Posterior vena cava (tissue), 2 donors: ENCODE data around the gene PVALB. TPM values are rescaled to one million over a fixed set of nuclear protein-coding genes. Genes with fewer than 3 reads are reported as not detected.

ENCODE experiments used
- total RNA-seq, 2 donors: library from RNA; stranded (reverse); fragmentation: NEBNext Ultra II Directional; extraction: Animal tissue kit (Norgen Biotek cat#: 25700); gene quantifications; one replicate each; pipeline ENCODE4 v1.2.1, GENCODE V29; 2021
- donor health status: DM: yes; HTN: yes; CAD: no.
- donor health status: DM: yes; HTN: yes; CAD: no.

Gene PVALB
- total RNA-seq, 2 donors from 2014 or later: not detected

Other genes with a start within 250 kb of the PVALB start
- gene CACNG2, start 113.3 kb downstream of the PVALB start, total RNA-seq: not detected
- gene IFT27, start 40.9 kb downstream of the PVALB start, total RNA-seq: 10 to 100 TPM; 12.3 to 18.6 TPM
- 10 to 100 TPM; 16.5 to 21.6 TPM for gene NCF4, start 44.0 kb upstream of the PVALB start, total RNA-seq
- gene CSF2RB, start 96.6 kb upstream of the PVALB start, total RNA-seq: 10 to 100 TPM in 1 of 2 donors, 1 to 10 TPM in 1; 7.7 to 10.5 TPM
- gene TST, start 202.4 kb upstream of the PVALB start, total RNA-seq: 1 to 10 TPM; 8.9 to 9.3 TPM
- gene MPST, start 202.7 kb upstream of the PVALB start, total RNA-seq: 10 to 100 TPM; 19.7 to 21.0 TPM
- 10 to 100 TPM; 20.4 to 22.0 TPM for gene KCTD17, start 234.7 kb upstream of the PVALB start, total RNA-seq